Measurements from ENCODE around the gene EBF3. TPM values are rescaled to one million over a fixed set of nuclear protein-coding genes. Genes with fewer than 3 reads are reported as not detected.

Gene EBF3
- total RNA-seq, 5 donors from 2014 or later (not counting 1 experiment from before 2014, with no cell fraction given): not detected

- WGBS (ENCODE audit: insufficient coverage): 83% methylated on average over 1 of the region's 2 CpGs
- peaks cover 0 to 2% (median 0%) of the 10 kb centered on the region in 3 donors for H3K4me1 Mint-ChIP-seq
- Histone ChIP-seq H3K4me3 (ENCODE audit: control insufficient read depth in 1 of 2, extremely low read depth in 1 of 2, low read length in 1 of 2) (no peak overlapping the region), H3K9me3 (no peaks in the 10 kb centered on the region), H3K36me3 (ENCODE audit: control insufficient read depth in 2 of 2, extremely low read depth in 1 of 2, insufficient read depth in 1 of 2, low read length in 1 of 2) (no peaks in the 10 kb centered on the region), H3K4me1 (ENCODE audit: control insufficient read depth in 1 of 2, extremely low read depth in 1 of 2, insufficient read depth in 2 of 2, low read length in 2 of 2) (no peaks in the 10 kb centered on the region), H3K27me3 (replicated peaks in 1 of 2; ENCODE audit: control insufficient read depth in 2 of 2, extremely low read depth in 1 of 2, insufficient read depth in 2 of 2, low read length in 1 of 2) (peaks cover 0 to 8% of the 10 kb centered on the region in 2 experiments), H3K27ac (ENCODE audit: low read length) (no peak overlapping the region)
- no peak for DNase-seq
- H3K36me3 Mint-ChIP-seq: no peaks in the 10 kb centered on the region
- no peak for ATAC-seq (replicated peaks in 1 of 4)
- ChIA-PET POLR2A (no interaction called here), CTCF (no interaction called here)
- H3K27me3 Mint-ChIP-seq: peaks cover 0 to 3% of the 10 kb centered on the region in 2 donors
- H3K27ac Mint-ChIP-seq: no peak overlapping the region
- no peak overlapping the region for H3K4me3 Mint-ChIP-seq
- no peaks in the 10 kb centered on the region for H3K9me3 Mint-ChIP-seq
Observed at GRCh38 chr10:129865960-129866359, 98.1 kb downstream of the EBF3 start.

DNA sequence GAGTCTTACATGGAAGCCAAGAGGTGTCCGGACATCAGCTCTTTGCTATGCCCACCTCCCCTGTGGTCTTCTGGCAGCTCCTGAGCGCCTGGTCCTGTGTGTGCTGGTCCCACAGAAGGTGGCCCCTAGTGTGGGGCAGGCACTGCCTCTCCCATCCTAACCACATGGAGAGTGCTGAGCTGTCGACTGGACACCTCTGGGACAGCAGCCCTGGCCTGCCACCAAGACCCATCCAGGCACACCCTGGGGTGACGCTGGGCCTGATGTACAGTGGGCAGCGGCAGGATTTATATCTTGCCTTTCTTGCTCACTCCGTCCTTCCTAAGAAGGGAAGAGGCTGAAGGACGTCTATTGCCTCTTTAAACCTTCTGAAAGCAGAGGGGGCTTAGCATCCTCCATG, 98.7 kb downstream of the EBF3 start:
- Mint-ChIP-seq H3K36me3 (no peaks in the 10 kb centered on the region), H3K4me3 (no peak overlapping the region), H3K27me3 (peaks cover 0 to 3% of the 10 kb centered on the region in 2 donors), H3K4me1 (no peaks in the 10 kb centered on the region), H3K9me3 (no peaks in the 10 kb centered on the region), H3K27ac (no peak overlapping the region)
- Histone ChIP-seq H3K4me3 (ENCODE audit: control insufficient read depth in 1 of 2, extremely low read depth in 1 of 2, low read length in 1 of 2) (no peak overlapping the region), H3K27ac (ENCODE audit: low read length) (no peak overlapping the region), H3K27me3 (replicated peaks in 1 of 2; ENCODE audit: control insufficient read depth in 2 of 2, extremely low read depth in 1 of 2, insufficient read depth in 2 of 2, low read length in 1 of 2) (peaks cover 0 to 7% of the 10 kb centered on the region in 2 experiments), H3K4me1 (ENCODE audit: control insufficient read depth in 1 of 2, extremely low read depth in 1 of 2, insufficient read depth in 2 of 2, low read length in 2 of 2) (no peaks in the 10 kb centered on the region), H3K9me3 (no peaks in the 10 kb centered on the region), H3K36me3 (ENCODE audit: control insufficient read depth in 2 of 2, extremely low read depth in 1 of 2, insufficient read depth in 1 of 2, low read length in 1 of 2) (no peaks in the 10 kb centered on the region)
- CTCF ChIA-PET: no interaction called here
- POLR2A ChIA-PET: no interaction called here
- ATAC-seq (replicated peaks in 1 of 4) (no peak), DNase-seq (no peak)
- 85% methylated on average over 6 of the region's 7 CpGs for WGBS (ENCODE audit: insufficient coverage)

DNA sequence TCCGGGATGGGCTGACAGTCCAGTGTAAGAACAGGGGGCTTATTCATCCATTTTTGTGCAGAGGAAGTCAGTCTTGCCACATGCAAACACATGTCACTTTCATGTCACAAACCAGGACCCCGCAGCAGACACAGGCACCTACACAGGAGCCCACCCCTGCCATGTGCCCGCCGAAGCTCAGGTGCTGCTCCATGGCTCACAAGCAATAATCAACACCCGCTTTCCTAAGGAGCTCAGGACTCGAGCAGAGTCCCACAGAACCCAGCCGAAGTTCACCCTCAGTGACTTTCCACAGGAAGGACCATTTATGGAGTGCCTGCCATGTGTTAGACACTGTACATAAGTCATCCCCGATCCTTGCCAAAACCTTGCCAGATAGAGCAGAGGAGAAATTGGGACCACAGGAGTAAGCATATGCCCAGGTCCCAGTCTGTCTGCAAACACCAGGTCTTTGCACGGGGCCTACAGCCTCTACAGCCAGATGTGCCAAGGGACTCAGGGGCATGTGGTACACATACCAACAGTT, 99.4 kb downstream of the EBF3 start:
- Histone ChIP-seq H3K4me1 (ENCODE audit: control insufficient read depth in 1 of 2, extremely low read depth in 1 of 2, insufficient read depth in 2 of 2, low read length in 2 of 2) (no peaks in the 10 kb centered on the region), H3K27me3 (replicated peaks in 1 of 2; ENCODE audit: control insufficient read depth in 2 of 2, extremely low read depth in 1 of 2, insufficient read depth in 2 of 2, low read length in 1 of 2) (peaks cover 0 to 5% of the 10 kb centered on the region in 2 experiments), H3K9me3 (no peaks in the 10 kb centered on the region), H3K27ac (ENCODE audit: low read length) (no peak overlapping the region), H3K4me3 (ENCODE audit: control insufficient read depth in 1 of 2, extremely low read depth in 1 of 2, low read length in 1 of 2) (no peak overlapping the region), H3K36me3 (ENCODE audit: control insufficient read depth in 2 of 2, extremely low read depth in 1 of 2, insufficient read depth in 1 of 2, low read length in 1 of 2) (no peaks in the 10 kb centered on the region)
- Mint-ChIP-seq H3K4me1 (no peaks in the 10 kb centered on the region), H3K4me3 (no peak overlapping the region), H3K36me3 (no peaks in the 10 kb centered on the region), H3K9me3 (no peaks in the 10 kb centered on the region), H3K27me3 (no peaks in the 10 kb centered on the region), H3K27ac (no peak overlapping the region)
- DNase-seq (no peak), ATAC-seq (replicated peaks in 1 of 4) (no peak)
- 71% methylated on average over 9 of the region's 9 CpGs for WGBS (ENCODE audit: insufficient coverage)
- ChIA-PET CTCF (no interaction called here), POLR2A (no interaction called here)

DNA sequence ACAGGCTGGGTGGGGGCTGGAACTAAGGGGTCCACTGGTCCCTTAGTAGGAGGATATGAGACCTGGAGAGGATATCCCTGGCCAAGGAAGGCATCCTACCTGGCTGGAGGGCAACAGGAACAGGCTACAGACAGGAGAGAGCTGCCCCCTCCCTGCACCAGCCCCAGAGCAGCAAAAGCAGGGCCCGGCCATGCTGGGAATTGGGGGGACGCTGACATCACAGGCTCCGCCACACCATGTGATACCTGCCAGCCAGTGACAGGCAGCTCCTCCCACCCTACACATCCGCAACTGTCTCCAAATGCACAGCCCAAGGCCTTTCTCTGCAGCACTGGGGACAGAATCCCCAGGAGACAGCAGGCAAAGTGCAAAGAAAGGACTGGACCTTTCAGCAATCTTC, 100.0 kb downstream of the EBF3 start:
- Mint-ChIP-seq H3K4me1 (no peaks in the 10 kb centered on the region), H3K36me3 (no peaks in the 10 kb centered on the region), H3K9me3 (no peaks in the 10 kb centered on the region), H3K27me3 (no peaks in the 10 kb centered on the region), H3K4me3 (no peak overlapping the region), H3K27ac (no peak overlapping the region)
- no peak overlapping the region for H3K27ac ChIP-seq (ENCODE audit: low read length)
- H3K36me3 ChIP-seq (ENCODE audit: control insufficient read depth in 2 of 2, extremely low read depth in 1 of 2, insufficient read depth in 1 of 2, low read length in 1 of 2): no peaks in the 10 kb centered on the region
- ATAC-seq (replicated peaks in 1 of 4): no peak
- peaks cover 0 to 5% of the 10 kb centered on the region in 2 experiments for H3K27me3 ChIP-seq (replicated peaks in 1 of 2; ENCODE audit: control insufficient read depth in 2 of 2, extremely low read depth in 1 of 2, insufficient read depth in 2 of 2, low read length in 1 of 2)
- no peak overlapping the region for H3K4me3 ChIP-seq (ENCODE audit: control insufficient read depth in 1 of 2, extremely low read depth in 1 of 2, low read length in 1 of 2)
- ChIA-PET CTCF (no interaction called here), POLR2A (no interaction called here)
- no peak for DNase-seq
- no peaks in the 10 kb centered on the region for H3K4me1 ChIP-seq (ENCODE audit: control insufficient read depth in 1 of 2, extremely low read depth in 1 of 2, insufficient read depth in 2 of 2, low read length in 2 of 2)
- H3K9me3 ChIP-seq: no peaks in the 10 kb centered on the region
- WGBS (ENCODE audit: insufficient coverage): 88% methylated on average over 4 of the region's 4 CpGs

GRCh38 chr10:129863201-129863663, 100.8 kb downstream of the EBF3 start:
- Histone ChIP-seq H3K4me3 (ENCODE audit: control insufficient read depth in 1 of 2, extremely low read depth in 1 of 2, low read length in 1 of 2) (no peak overlapping the region), H3K9me3 (no peaks in the 10 kb centered on the region), H3K27me3 (replicated peaks in 1 of 2; ENCODE audit: control insufficient read depth in 2 of 2, extremely low read depth in 1 of 2, insufficient read depth in 2 of 2, low read length in 1 of 2) (peaks cover 0 to 5% of the 10 kb centered on the region in 2 experiments), H3K27ac (ENCODE audit: low read length) (no peak overlapping the region), H3K4me1 (ENCODE audit: control insufficient read depth in 1 of 2, extremely low read depth in 1 of 2, insufficient read depth in 2 of 2, low read length in 2 of 2) (no peaks in the 10 kb centered on the region), H3K36me3 (ENCODE audit: control insufficient read depth in 2 of 2, extremely low read depth in 1 of 2, insufficient read depth in 1 of 2, low read length in 1 of 2) (no peaks in the 10 kb centered on the region)
- WGBS (ENCODE audit: insufficient coverage): 87% methylated on average over 3 of the region's 15 CpGs
- DNase-seq (no peak), ATAC-seq (replicated peaks in 1 of 4) (no peak)
- no peak overlapping the region for H3K4me3 Mint-ChIP-seq
- H3K4me1 Mint-ChIP-seq: no peaks in the 10 kb centered on the region
- POLR2A ChIA-PET: no interaction called here
- H3K36me3 Mint-ChIP-seq: no peaks in the 10 kb centered on the region
- CTCF ChIA-PET: no interaction called here
- no peak overlapping the region for H3K27ac Mint-ChIP-seq
- no peaks in the 10 kb centered on the region for H3K27me3 Mint-ChIP-seq
- H3K9me3 Mint-ChIP-seq: no peaks in the 10 kb centered on the region

- Histone ChIP-seq H3K27me3 (replicated peaks in 1 of 2; ENCODE audit: control insufficient read depth in 2 of 2, extremely low read depth in 1 of 2, insufficient read depth in 2 of 2, low read length in 1 of 2) (peaks cover 0 to 10% of the 10 kb centered on the region in 2 experiments), H3K27ac (ENCODE audit: low read length) (no peak overlapping the region), H3K4me3 (ENCODE audit: control insufficient read depth in 1 of 2, extremely low read depth in 1 of 2, low read length in 1 of 2) (no peak overlapping the region), H3K4me1 (ENCODE audit: control insufficient read depth in 1 of 2, extremely low read depth in 1 of 2, insufficient read depth in 2 of 2, low read length in 2 of 2) (no peaks in the 10 kb centered on the region), H3K9me3 (no peaks in the 10 kb centered on the region), H3K36me3 (ENCODE audit: control insufficient read depth in 2 of 2, extremely low read depth in 1 of 2, insufficient read depth in 1 of 2, low read length in 1 of 2) (no peaks in the 10 kb centered on the region)
- Mint-ChIP-seq H3K36me3 (no peaks in the 10 kb centered on the region), H3K27ac (no peak overlapping the region), H3K9me3 (no peaks in the 10 kb centered on the region), H3K4me3 (no peak overlapping the region), H3K27me3 (peaks cover 0 to 4% of the 10 kb centered on the region in 2 donors), H3K4me1 (no peaks in the 10 kb centered on the region)
- DNase-seq (no peak), ATAC-seq (replicated peaks in 1 of 4) (no peak)
- CTCF ChIA-PET: no interaction called here
- POLR2A ChIA-PET: no interaction called here
- 83% methylated on average over 7 of the region's 22 CpGs for WGBS (ENCODE audit: insufficient coverage)
Observed at GRCh38 chr10:129861776-129862531, 102.1 kb downstream of the EBF3 start.
